Small intestine (tissue), 16 donors: ENCODE data around the gene FSTL1. TPM values are rescaled to one million over a fixed set of nuclear protein-coding genes. Genes with fewer than 3 reads are reported as not detected.

Source experiments
- DNase-seq, 2 donors: peaks; one replicate each; pipeline versions ENCODE4 v3.0.0 to v3.0.0-alpha.2; 2013
- FAIRE-seq: peaks from 2 replicates; lab custom pipeline; 2012; peaks lifted over from hg19 to GRCh38; lab: Jason Lieb, UNC
- H3K27ac ChIP-seq, 3 donors: one replicate each; pipeline ENCODE4 v1.5.1; 2013; ENCODE audit warnings: low read length in 2 of 3, mild to moderate bottlenecking in 2 of 3, control low read depth in 1 of 3, inconsistent platforms in 1 of 3, low read depth in 1 of 3, moderate library complexity in 1 of 3
- H3K27me3 ChIP-seq, 3 donors: one replicate each; pipeline ENCODE4 v1.6.1; 2013; ENCODE audit warnings: low read length in 3 of 3, inconsistent platforms in 1 of 3; ENCODE audit not compliant: control insufficient read depth in 3 of 3, insufficient read depth in 3 of 3
- H3K36me3 ChIP-seq, 3 donors: one replicate each; pipeline ENCODE4 v1.6.1; 2013; ENCODE audit warnings: low read length in 3 of 3, inconsistent platforms in 1 of 3, low read depth in 1 of 3, mild to moderate bottlenecking in 1 of 3, moderate library complexity in 1 of 3; ENCODE audit not compliant: control insufficient read depth in 3 of 3, insufficient read depth in 2 of 3
- H3K4me1 ChIP-seq, 3 donors: one replicate each; pipeline ENCODE4 v1.6.1; 2013; ENCODE audit warnings: low read length in 2 of 3, inconsistent platforms in 1 of 3, low read depth in 1 of 3, mild to moderate bottlenecking in 1 of 3, moderate library complexity in 1 of 3; ENCODE audit not compliant: control insufficient read depth in 3 of 3, insufficient read depth in 2 of 3
- H3K4me3 ChIP-seq, 3 donors: one replicate each; pipeline ENCODE4 v1.5.1; 2013; ENCODE audit warnings: low read length in 3 of 3, control low read depth in 1 of 3, inconsistent platforms in 1 of 3, low read depth in 1 of 3, mild to moderate bottlenecking in 1 of 3, moderate library complexity in 1 of 3
- H3K9me3 ChIP-seq, 2 donors: one replicate each; pipeline ENCODE4 v1.6.1; 2013; ENCODE audit warnings: low read depth in 1 of 2, low read length in 1 of 2; ENCODE audit not compliant: control insufficient read depth in 2 of 2, insufficient read depth in 1 of 2
- WGBS, 3 donors: extraction: QIAGEN DNeasy Blood & Tissue Kit; methylation state at CpG; one replicate each; pipeline ENCODE4 v1.1.7; 2013; 5-methylcytosine and 5-hydroxymethylcytosine counted together
- long read RNA-seq, 10 donors: transcript quantifications; one replicate each; lab custom pipeline, GENCODE V29; 2026
- polyA plus RNA-seq, 4 donors: library from polyadenylated mRNA; stranded (reverse) in 3 of 4; unstranded in 1 of 4; fragments of 200-250 nt in 3 of 4; fragments of 120-200 nt in 1 of 4; gene quantifications; one replicate each; pipeline versions ENCODE4 v1.2.1 to v1.2.3, GENCODE V29; 2013
- donor health status: healthy with polysubstance abuse.
- donor health status: control.
- donor health status: control.
- donor health status: Bipolar disorder and iron deficiency.
- donor health status: healthy.

Gene FSTL1, protein sequence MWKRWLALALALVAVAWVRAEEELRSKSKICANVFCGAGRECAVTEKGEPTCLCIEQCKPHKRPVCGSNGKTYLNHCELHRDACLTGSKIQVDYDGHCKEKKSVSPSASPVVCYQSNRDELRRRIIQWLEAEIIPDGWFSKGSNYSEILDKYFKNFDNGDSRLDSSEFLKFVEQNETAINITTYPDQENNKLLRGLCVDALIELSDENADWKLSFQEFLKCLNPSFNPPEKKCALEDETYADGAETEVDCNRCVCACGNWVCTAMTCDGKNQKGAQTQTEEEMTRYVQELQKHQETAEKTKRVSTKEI
- 10 to 100 TPM in 2 of 4 donors, 1 to 10 TPM in 2; 1.3 to 95.5 (median 46.4) TPM for polyA plus RNA-seq
- long read RNA-seq, donor 1: 0 reads
- long read RNA-seq, donor 2, full-length matches to known transcripts: 21 of 21 reads
- long read RNA-seq, donor 2, partial matches to known transcripts: 0 of 21 reads
- long read RNA-seq, donor 2, other reads (novel, unspliced or antisense): 0 of 21 reads
- long read RNA-seq, donor 3, full-length matches to known transcripts: 53 of 53 reads
- long read RNA-seq, donor 3, partial matches to known transcripts: 0 of 53 reads
- long read RNA-seq, donor 3, other reads (novel, unspliced or antisense): 0 of 53 reads
- long read RNA-seq, donor 4, full-length matches to known transcripts: 1 of 1 reads
- long read RNA-seq, donor 4, partial matches to known transcripts: 0 of 1 reads
- long read RNA-seq, donor 4, other reads (novel, unspliced or antisense): 0 of 1 reads
- long read RNA-seq, donor 5, full-length matches to known transcripts: 15 of 15 reads
- long read RNA-seq, donor 5, partial matches to known transcripts: 0 of 15 reads
- long read RNA-seq, donor 5, other reads (novel, unspliced or antisense): 0 of 15 reads
- long read RNA-seq, donor 6, full-length matches to known transcripts: 30 of 30 reads
- long read RNA-seq, donor 6, partial matches to known transcripts: 0 of 30 reads
- long read RNA-seq, donor 6, other reads (novel, unspliced or antisense): 0 of 30 reads
- long read RNA-seq, donor 7: 0 reads
- long read RNA-seq, donor 8, full-length matches to known transcripts: 18 of 18 reads
- long read RNA-seq, donor 8, partial matches to known transcripts: 0 of 18 reads
- long read RNA-seq, donor 8, other reads (novel, unspliced or antisense): 0 of 18 reads
- long read RNA-seq, donor 9, full-length matches to known transcripts: 9 of 9 reads
- long read RNA-seq, donor 9, partial matches to known transcripts: 0 of 9 reads
- long read RNA-seq, donor 9, other reads (novel, unspliced or antisense): 0 of 9 reads
- long read RNA-seq, donor 10, full-length matches to known transcripts: 132 of 176 reads
- long read RNA-seq, donor 10, partial matches to known transcripts: 21 of 176 reads
- long read RNA-seq, donor 10, other reads (novel, unspliced or antisense): 23 of 176 reads

DNA sequence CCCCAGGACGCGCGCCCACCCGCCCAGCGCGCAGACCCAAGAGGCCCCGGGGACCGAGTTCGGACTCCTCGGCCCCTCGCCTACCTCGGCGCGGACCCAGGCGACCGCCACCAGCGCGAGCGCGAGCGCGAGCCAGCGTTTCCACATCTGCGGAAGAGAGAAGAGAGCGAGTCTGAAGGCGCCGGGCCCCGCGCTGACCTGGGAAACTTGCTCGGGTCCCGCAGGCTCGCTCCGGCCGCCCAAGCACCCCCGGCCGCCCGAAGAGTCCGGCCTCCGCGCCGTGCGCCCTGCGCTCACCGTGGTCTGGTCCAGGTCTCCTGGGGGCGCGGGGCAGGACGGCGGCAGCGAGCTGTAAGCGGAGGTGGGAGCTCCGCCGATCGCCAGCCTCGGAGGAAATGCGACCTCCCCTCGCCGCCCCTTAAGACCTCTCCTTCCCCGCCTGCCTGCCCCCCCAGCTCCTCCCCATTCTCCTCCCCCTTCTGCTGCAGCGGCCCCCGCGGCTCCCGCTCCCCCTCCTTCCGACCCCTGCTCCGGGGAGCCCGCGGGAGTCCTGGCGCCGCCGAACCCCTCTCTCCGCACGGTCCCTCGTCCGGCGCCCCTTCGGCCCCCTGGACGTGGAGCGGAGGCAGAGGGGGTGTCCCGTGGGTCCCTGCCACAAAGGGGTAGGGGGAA is at the start of gene FSTL1:
Gene FSTL1, minus strand, starts transcription at position 393 of the 672 bp plus-strand sequence. Its CDS starts 246 bp downstream, at position 147.
- Histone ChIP-seq H3K4me1 (peaks cover 0 to 4% (median 0%) of the 10 kb centered on the region in 3 donors), H3K4me3 (peak within 1 kb of the TSS; percentile 58 to 70 (median 63)), H3K27ac (peak within 1 kb of the TSS; percentile 15 to 92 (median 79)), H3K9me3 (no peaks in the 10 kb centered on the region), H3K36me3 (no peaks in the 10 kb centered on the region), H3K27me3 (peaks cover 6 to 46% (median 8%) of the 10 kb centered on the region in 3 donors)
- FAIRE-seq (no peak), DNase-seq (peak in 1 of 2 donors; percentile 56)
- 1 to 4% (median 2%) methylated on average over 44 to 78 of the region's 78 CpGs for WGBS, 3 donors

DNA sequence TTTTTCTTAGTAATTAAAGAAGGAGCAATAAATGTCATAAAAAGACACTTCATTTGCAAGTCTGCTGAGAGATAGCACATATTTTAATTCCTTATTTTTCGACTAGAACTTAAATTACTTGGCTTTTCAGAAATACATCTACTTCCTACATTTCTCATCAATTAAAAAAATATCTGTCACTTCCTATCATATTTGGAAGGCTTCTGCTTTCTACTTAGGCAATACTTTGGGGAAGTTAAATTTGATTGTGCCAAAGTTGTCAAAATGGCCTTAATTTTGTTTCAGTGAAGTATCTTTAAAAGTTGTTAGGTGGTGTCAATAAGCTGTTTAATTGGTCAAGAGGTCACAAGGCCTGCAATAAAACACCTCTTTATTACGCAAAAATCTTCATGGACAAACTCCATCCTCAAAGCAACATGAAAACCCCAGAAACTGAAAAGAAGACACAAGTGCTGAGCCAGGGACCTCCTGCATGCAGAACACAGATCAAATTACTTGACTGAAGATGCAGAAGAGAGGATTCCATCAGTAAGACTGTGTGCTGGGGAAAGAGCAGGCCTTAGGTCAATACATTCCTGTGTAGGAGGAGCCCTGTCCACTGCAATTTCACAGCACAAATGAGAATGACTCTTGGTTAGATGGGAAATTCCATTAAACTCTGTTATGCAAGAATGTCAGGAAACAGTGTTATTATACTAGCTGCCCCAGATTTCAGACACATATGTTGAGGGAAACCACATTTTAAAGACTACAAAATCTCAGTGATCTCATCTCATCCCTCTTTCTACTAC is 48.0 kb upstream of the FSTL1 start:
- FAIRE-seq (no peak), DNase-seq (peak in 1 of 2 donors; percentile 5)
- Histone ChIP-seq H3K27ac (no peak overlapping the region), H3K4me3 (no peak overlapping the region), H3K9me3 (peaks cover 0 to 12% of the 10 kb centered on the region in 2 donors), H3K27me3 (no peaks in the 10 kb centered on the region), H3K4me1 (no peaks in the 10 kb centered on the region), H3K36me3 (no peaks in the 10 kb centered on the region)
- WGBS, 3 donors: 70 to 77% (median 74%) methylated on average over 2 of the region's 2 CpGs

DNA sequence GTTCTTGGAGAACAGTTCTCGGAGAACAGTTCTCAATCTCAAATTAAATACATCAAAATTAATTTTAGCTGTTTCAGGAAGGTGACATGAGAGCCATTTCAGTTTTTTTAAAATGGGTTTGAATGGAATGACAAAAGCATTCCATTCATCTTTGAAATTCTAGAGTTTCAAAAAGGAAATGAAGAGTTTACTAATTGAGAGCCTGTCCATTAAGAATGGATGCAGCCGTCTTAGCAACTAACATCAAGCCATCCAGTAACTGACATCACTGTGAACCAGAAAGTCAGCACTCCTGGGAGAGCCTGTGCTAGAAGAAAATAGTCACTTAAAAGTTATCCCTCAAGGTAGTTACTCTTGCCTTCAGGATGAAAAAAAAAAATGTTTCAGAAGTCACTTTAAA is 47.0 kb upstream of the FSTL1 start:
- peaks cover 0 to 12% of the 10 kb centered on the region in 2 donors for H3K9me3 ChIP-seq
- no peaks in the 10 kb centered on the region for H3K36me3 ChIP-seq
- no peak overlapping the region for H3K27ac ChIP-seq
- H3K27me3 ChIP-seq: no peaks in the 10 kb centered on the region
- no peaks in the 10 kb centered on the region for H3K4me1 ChIP-seq
- FAIRE-seq: no peak
- no peak overlapping the region for H3K4me3 ChIP-seq
- no peak for DNase-seq
- 59 to 83% (median 63%) methylated on average over 2 of the region's 2 CpGs for WGBS, 3 donors

DNA sequence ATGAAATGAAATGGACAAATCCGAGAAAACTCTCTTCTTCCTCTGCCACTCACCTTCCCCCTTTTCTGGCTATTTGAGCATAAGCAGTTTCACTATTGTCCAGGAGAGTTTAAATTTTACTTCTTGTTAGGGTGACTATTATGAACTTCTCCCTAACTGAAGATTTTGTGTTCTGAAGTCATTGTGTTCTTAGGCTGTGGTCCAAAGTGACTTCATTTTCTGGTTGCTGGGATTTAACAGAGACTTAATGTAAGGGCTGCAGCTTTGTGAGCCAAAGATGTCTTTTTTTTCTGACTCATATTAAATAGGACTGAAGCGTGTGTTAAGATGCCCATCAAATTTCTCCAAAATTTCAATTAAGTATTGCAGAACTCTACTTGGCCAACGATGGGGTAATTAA is 46.5 kb upstream of the FSTL1 start:
- Histone ChIP-seq H3K27ac (no peak overlapping the region), H3K4me3 (no peak overlapping the region), H3K9me3 (peaks cover 0 to 12% of the 10 kb centered on the region in 2 donors), H3K36me3 (no peaks in the 10 kb centered on the region), H3K4me1 (no peaks in the 10 kb centered on the region), H3K27me3 (no peaks in the 10 kb centered on the region)
- 49 to 75% (median 74%) methylated on average over 3 of the region's 3 CpGs for WGBS, 3 donors
- FAIRE-seq (no peak), DNase-seq (no peak)

DNA sequence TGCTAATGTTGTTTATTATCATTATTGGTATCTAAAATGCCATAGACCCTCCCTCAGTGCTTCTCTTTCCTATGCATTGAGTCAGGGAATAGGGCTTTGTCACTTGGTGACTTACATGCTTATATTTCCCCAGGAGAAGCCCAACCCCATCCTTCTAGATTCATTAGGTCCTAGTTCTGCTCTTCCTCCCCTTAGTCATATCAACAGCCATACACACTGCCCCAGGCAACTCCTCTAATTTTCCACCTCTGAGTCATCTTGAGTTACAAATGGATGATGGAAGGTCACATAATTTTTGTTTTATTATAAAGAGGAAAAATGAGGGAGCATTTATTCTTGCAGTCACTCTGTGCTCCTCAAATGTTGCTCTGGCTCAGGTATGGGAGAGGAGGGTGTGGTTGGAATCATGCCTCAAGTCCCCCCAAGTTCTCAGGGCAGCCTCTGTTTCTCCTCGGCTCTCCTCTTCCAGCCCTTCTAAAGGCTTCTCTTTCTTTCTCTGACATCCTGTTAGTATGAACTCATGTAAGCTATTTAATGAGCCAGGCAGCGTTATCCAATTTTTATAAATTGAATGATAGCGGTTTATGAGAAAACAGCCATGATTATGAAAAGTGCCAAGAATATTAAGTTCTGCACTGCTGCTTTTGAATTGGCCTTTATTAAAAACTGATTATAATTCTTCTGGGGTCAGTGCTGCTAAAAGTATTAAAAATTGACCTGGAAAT is 45.6 kb upstream of the FSTL1 start:
- 71 to 86% (median 83%) methylated on average over 3 of the region's 3 CpGs for WGBS, 3 donors
- DNase-seq (no peak), FAIRE-seq (no peak)
- Histone ChIP-seq H3K36me3 (no peaks in the 10 kb centered on the region), H3K27ac (peak overlapping the region in 1 of 3 donors; percentile 61), H3K4me3 (no peak overlapping the region), H3K27me3 (no peaks in the 10 kb centered on the region), H3K4me1 (no peaks in the 10 kb centered on the region), H3K9me3 (peaks cover 0 to 12% of the 10 kb centered on the region in 2 donors)

DNA sequence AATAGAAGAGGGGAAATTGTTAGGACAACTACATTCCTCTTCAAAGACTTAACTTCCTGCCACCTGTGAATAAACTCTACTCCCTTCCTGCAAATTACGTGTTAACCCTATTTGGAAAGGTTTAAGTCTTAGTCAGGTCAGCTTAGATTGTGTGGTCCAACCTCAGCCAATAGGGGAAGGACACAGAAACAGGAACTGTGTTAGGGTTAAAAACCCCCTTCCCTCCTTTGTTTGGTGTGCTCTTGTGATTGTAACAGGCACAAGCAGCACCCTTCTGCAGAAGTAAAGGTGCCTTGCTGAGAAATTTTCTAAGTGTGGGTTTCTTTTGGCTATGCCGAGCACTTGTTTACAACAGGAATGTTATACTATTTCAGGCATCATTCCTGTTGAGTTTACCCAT is 45.0 kb upstream of the FSTL1 start:
- Histone ChIP-seq H3K4me1 (no peaks in the 10 kb centered on the region), H3K27ac (no peak overlapping the region), H3K4me3 (no peak overlapping the region), H3K9me3 (peaks cover 0 to 12% of the 10 kb centered on the region in 2 donors), H3K27me3 (peaks cover 0 to under 1% (median 0%) of the 10 kb centered on the region in 3 donors), H3K36me3 (no peaks in the 10 kb centered on the region)
- WGBS, 3 donors: 85 to 91% (median 89%) methylated on average over 2 of the region's 2 CpGs
- FAIRE-seq (no peak), DNase-seq (no peak)
